Left lung (tissue), 10 donors: ENCODE data around the gene CCDC116. TPM values are rescaled to one million over a fixed set of nuclear protein-coding genes. Genes with fewer than 3 reads are reported as not detected.

Experiments used
- ATAC-seq: fragments of 200-7000 bp; cut with Tn5 transposase; one replicate; pipeline ENCODE4 v1.9.1; 2020; ENCODE audit warnings: moderate library complexity
- DNase-seq, 4 donors: peaks; one replicate each; pipeline ENCODE4 v3.0.0-alpha.2; 2013 to 2020
- H3K27ac ChIP-seq, 2 donors: fragments of 200-600 bp; sonication (generic) in 1 of 2; one replicate each; pipeline versions ENCODE4 v1.5.0 to v1.8.0; 2020 to 2021
- H3K27me3 ChIP-seq, 2 donors: fragments of 200-600 bp; sonication (generic) in 1 of 2; one replicate each; pipeline versions ENCODE4 v1.5.0 to v1.8.0; 2020 to 2021
- H3K36me3 ChIP-seq, 2 donors: fragments of 200-600 bp; sonication (generic) in 1 of 2; one replicate each; pipeline versions ENCODE4 v1.5.0 to v1.8.0; 2020 to 2021
- H3K4me1 ChIP-seq, 2 donors: fragments of 200-600 bp; one replicate each; pipeline ENCODE4 v1.8.0; 2021
- H3K4me3 ChIP-seq, 2 donors: fragments of 200-600 bp; sonication (generic) in 1 of 2; one replicate each; pipeline versions ENCODE4 v1.5.0 to v1.8.0; 2020 to 2021; ENCODE audit warnings: mild to moderate bottlenecking in 1 of 2
- H3K9me3 ChIP-seq, 2 donors: fragments of 200-600 bp; sonication (generic) in 1 of 2; one replicate each; pipeline versions ENCODE4 v1.5.0 to v1.8.0; 2020 to 2021
- CTCF ChIP-seq, 2 donors: fragments of 200-600 bp; sonication (generic) in 1 of 2; IDR thresholded peaks; one replicate each; pipeline versions ENCODE4 v1.5.0 to v1.8.0; 2021; ENCODE audit warnings: antibody characterized with exemption in 2 of 2
- intact Hi-C, 2 donors: fragments of 100-400 bp; cut with DNase I; formaldehyde crosslinking; loops; one replicate each; pipeline versions ENCODE4 v1.11.2 to v1.14.2; 2022
- polyA plus RNA-seq, 6 donors: library from polyadenylated mRNA; unstranded; fragments of 120-200 nt; gene quantifications; one replicate each; pipeline ENCODE4 v1.2.1, GENCODE V29; 2013; ENCODE audit not compliant: insufficient read length in 6 of 6
- total RNA-seq, 2 donors: library from RNA; stranded (reverse); fragmentation: NEBNext Ultra II Directional; extraction: Animal tissue kit (Norgen Biotek cat#: 25700); gene quantifications; one replicate each; pipeline ENCODE4 v1.2.1, GENCODE V29; 2021
- donor health status: DM: no; HTN: yes; CAD: no.
- donor health status: DM: no; HTN: no; CAD: no.

Gene CCDC116
- total and polyA plus RNA-seq, 8 donors = 0.26 to 1.1 (median 0.85) TPM

- intact Hi-C loops = no loop called here
- TF ChIP-seq CTCF (IDR thresholded peaks at IDR 0.05) = no peak
- Histone ChIP-seq H3K36me3 (peaks cover 0 to 38% of the 10 kb centered on the region in 2 donors), H3K27ac (peak overlapping the region in 1 of 2 donors; percentile 37), H3K9me3 (no peaks in the 10 kb centered on the region), H3K4me3 (no peak overlapping the region), H3K4me1 (peaks cover 7 to 73% of the 10 kb centered on the region in 2 donors), H3K27me3 (no peaks in the 10 kb centered on the region)
- ATAC-seq (no peak), DNase-seq (peak in 1 of 4 donors; percentile 40)
Measured at GRCh38 chr22:21624880-21625791, 7.4 kb upstream of the CCDC116 start.

- intact Hi-C loops = no loop called here
- peaks cover 7 to 70% of the 10 kb centered on the region in 2 donors for H3K4me1 ChIP-seq
- no peaks in the 10 kb centered on the region for H3K9me3 ChIP-seq
- H3K36me3 ChIP-seq = peaks cover 0 to 38% of the 10 kb centered on the region in 2 donors
- TF ChIP-seq CTCF (IDR thresholded peaks at IDR 0.05) = no peak
- H3K27me3 ChIP-seq = no peaks in the 10 kb centered on the region
- DNase-seq (peak in 1 of 4 donors; percentile 8), ATAC-seq (no peak)
- no peak overlapping the region for H3K4me3 ChIP-seq
- no peak overlapping the region for H3K27ac ChIP-seq
Measured at GRCh38 chr22:21626073-21626734, 6.4 kb upstream of the CCDC116 start.

- intact Hi-C loops = no loop called here
- Histone ChIP-seq H3K9me3 (no peaks in the 10 kb centered on the region), H3K4me1 (peaks cover 5 to 65% of the 10 kb centered on the region in 2 donors), H3K36me3 (peaks cover 0 to 38% of the 10 kb centered on the region in 2 donors), H3K27ac (no peak overlapping the region), H3K4me3 (no peak overlapping the region), H3K27me3 (no peaks in the 10 kb centered on the region)
- DNase-seq (peak in 1 of 4 donors; percentile 38), ATAC-seq (no peak)
- TF ChIP-seq CTCF (IDR thresholded peaks at IDR 0.05) = no peak
Measured at GRCh38 chr22:21626735-21627469, 5.7 kb upstream of the CCDC116 start.

GRCh38 chr22:21628386-21629254 lies 3.9 kb upstream of the CCDC116 start:
- intact Hi-C loops = no loop called here
- ATAC-seq = peak; percentile 6
- Histone ChIP-seq H3K9me3 (no peaks in the 10 kb centered on the region), H3K4me3 (peak overlapping the region; percentile 90 to 93), H3K4me1 (peaks cover 0 to 48% of the 10 kb centered on the region in 2 donors), H3K36me3 (peaks cover 0 to 21% of the 10 kb centered on the region in 2 donors), H3K27ac (peak overlapping the region in 1 of 2 donors; percentile 83), H3K27me3 (no peaks in the 10 kb centered on the region)
- peak in 1 of 4 donors; percentile 83 for DNase-seq
- no peak for TF ChIP-seq CTCF (IDR thresholded peaks at IDR 0.05)
